A673 (cell line): ENCODE data around the gene TLX1.

Experiments used
- EZH2 ChIP-seq: fragments of 200-600 bp; sonication (generic); IDR thresholded peaks from 2 replicates; pipeline ENCODE4 v1.6.1; 2017; ENCODE audit warnings: borderline replicate concordance, low read depth, mild to moderate bottlenecking, mixed read lengths, antibody characterized with exemption, low read length; ENCODE audit not compliant: poor library complexity, severe bottlenecking
- TF ChIP-seq, protein P1 (sequence below): fragments of 300-800, 200-600 bp; sonication (generic); conservative IDR thresholded peaks from 2 replicates; pipeline ENCODE4 v1.5.1; 2017; ENCODE audit warnings: low read depth, mild to moderate bottlenecking, antibody characterized with exemption, low read length, moderate library complexity, mixed read lengths

DNA sequence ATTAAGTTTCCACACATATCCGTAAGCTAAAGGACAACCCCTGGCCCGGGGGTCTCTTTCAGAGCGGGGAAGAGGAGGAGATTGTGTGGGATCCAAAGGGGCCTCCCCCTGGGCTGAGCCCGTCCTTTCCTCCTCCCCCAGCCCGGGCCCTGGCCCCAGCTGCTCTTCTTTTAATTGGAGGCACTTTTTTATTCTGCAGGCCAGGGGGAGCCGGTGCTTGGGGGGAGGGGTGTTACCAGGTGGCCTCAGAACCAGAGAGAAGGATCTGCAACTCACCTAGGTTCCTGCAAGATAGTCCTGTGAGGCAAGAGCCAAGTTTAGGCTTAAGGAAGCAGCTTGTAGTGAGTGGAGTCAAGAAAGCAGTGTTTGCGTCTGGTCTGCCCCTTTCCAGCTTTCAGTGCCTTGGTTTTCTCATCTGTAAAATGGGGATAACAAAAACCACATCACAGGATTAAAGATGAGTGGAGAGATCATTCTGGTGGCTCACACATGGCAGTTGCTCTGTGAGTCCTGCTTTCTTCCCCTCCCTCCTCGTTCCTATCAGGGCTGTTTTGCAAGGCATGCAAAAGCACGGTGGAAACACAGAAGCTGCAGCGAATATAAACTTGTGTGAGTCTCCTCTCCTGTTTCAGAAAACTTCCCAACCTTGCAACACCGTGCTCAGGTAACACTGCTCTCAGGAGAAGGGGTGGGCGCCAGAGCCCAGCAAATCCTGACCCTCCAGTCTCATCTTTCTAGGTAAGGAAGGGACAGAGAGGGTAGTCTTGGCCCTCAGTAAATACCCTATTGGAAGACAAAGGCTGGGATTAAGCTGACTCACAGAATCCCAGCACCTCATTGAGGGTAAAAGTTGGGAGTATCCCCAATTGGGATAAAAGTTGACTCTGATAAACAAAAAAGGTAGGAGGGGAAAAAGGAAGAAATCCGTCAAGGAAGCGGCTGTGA, 4.1 kb upstream of the TLX1 start:
- TF ChIP-seq, protein P1, sequence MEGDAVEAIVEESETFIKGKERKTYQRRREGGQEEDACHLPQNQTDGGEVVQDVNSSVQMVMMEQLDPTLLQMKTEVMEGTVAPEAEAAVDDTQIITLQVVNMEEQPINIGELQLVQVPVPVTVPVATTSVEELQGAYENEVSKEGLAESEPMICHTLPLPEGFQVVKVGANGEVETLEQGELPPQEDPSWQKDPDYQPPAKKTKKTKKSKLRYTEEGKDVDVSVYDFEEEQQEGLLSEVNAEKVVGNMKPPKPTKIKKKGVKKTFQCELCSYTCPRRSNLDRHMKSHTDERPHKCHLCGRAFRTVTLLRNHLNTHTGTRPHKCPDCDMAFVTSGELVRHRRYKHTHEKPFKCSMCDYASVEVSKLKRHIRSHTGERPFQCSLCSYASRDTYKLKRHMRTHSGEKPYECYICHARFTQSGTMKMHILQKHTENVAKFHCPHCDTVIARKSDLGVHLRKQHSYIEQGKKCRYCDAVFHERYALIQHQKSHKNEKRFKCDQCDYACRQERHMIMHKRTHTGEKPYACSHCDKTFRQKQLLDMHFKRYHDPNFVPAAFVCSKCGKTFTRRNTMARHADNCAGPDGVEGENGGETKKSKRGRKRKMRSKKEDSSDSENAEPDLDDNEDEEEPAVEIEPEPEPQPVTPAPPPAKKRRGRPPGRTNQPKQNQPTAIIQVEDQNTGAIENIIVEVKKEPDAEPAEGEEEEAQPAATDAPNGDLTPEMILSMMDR = no peak
- TF ChIP-seq EZH2 = no peak
